CD1c-positive myeloid dendritic cell (primary cell): ENCODE data around the gene ADCY7.
A peak's percentile ranks its signal among the peaks of the same experiment; 100 is the strongest.

Source experiments
- DNase-seq: peaks from one replicate; pipeline ENCODE4 v3.0.0-alpha.2; 2016; ENCODE audit errors: extremely low spot score

The ADCY7 gene

DNA sequence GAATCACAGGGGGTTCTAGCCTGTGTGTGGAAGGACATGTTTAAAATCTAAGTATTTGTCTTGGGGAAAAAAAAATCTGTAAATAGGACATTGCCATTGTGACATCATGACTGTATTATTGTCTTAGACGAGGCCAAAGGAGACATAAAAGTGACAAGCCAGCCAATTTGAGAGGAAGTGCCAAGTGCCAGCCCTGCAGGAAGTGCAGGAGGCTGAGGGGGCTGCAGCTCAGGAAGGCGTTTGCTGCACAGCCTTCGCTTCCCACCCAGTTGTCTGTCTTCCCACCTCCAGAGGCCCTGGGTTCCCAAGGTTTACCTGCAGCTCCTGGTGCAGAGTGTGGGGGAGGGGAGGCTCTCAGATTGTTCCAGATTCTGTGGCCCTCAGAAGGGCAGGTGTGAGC, 1.3 kb downstream of the ADCY7 start:
- peak; percentile 63 for DNase-seq

DNA sequence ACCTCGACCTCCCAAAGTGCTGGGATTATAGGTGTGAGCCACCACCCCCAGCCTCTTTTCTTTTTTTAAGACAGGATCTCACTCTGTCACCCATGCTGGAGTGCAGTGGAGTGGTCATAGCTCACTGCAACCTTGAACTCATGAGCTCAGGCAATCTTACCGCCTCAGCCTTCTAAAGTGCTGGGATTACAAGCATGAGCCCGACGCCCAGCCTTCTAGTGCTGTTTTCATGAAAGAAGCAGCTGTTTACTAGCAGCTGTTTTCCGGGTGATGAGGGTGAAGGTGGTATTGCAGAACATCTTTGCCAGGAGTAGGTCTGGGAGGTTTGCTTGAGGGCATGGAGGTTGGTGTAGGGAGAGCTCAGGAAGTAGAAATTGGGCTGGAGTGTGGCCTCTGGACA, 2.0 kb downstream of the ADCY7 start:
- no peak for DNase-seq

DNA sequence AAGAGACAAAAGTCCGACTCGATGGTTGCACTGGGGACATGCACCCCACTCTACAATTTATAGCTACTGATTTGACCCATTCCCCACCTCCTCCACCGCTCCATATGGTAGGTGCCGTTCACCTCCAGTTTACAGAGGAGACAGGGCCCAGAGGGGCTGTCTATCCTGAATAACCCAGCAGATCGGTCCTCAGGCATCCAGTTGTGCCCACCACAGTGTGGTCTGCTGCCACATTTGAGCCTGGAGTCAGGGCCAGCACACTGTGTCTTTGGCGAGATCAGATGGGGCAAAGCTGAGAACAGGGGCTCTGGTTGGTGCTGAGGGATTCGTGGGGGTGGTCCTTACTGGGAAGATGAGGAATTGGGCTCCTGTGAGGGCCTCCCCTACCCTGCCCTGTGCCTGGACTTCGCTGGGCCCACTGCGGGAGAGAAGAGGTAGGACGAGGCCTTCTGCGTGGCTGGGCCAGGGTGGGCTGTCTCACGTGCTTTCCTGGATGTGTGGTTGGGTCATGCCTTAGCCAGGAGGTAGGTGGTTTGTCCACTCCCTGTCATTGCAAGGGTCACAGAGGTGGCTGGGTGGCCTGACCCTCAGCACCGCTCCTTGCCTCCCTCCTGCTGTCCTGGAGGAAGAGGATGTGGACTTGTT, 2.8 kb downstream of the ADCY7 start:
- no peak for DNase-seq

DNA sequence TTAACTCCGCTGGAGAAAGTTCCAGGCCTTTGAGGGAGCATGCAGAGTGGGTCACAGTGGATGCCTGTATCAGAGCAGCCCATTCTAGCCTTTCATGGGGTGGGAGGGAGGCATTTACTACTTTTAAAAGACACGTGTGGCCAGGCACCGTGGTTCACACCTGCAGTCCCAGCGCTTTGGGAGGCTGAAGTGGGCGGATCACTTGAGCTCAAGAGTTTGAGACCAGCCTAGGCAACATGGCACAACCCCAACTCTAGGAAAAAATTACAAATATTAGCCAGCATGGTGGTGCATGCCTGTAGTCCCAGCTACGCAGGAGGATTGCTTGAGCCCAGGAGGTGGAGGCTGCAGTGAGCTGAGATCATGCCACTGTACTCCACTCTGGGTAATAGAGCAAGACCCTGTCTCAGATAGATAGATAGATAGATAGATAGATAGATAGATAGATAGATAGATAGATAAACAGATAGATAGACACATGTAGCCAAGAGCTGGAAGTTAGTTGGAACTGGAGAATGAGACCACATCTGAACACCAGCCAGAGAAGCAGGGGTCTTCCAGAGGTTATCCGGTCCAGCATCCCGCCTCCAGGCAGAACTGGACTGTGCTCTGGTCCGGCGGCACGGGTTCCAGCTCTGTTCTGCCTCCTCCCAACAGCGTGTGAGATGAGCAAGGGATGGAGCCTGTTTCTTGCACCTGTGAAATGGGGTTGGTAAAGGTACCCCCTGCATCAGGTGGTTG, 3.6 kb downstream of the ADCY7 start:
- DNase-seq = no peak

DNA sequence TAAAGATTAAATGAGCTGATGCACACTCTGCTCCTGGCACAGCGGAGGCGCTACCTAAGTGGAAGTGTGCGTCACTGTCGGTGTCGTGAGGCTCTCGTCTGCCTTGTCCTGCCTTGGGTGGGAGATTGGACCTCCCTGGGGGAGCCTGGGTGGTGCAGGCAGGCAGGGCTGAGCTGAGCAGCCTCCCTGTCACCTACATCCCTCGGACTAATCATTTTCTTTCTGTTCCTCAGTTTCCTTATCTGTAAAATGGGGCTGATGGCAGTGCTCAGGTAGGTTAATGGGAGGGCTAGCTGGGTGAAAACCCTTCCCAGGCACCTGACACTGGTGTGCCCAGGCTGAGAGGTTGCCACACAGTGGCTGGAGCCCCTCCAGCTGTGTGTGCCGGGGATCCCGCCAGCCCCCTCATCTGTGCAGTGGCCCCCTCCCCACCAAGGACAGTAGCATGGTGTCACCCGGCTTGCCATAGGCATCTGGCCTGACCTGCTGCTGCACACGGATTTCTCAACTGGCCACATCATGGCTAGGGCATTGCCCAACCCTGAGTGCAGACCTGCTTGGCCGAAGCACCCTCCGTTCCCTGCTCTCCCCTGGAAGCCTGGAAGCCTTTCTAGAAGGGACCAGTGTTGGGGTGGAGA, 4.3 kb downstream of the ADCY7 start:
- no peak for DNase-seq

DNA sequence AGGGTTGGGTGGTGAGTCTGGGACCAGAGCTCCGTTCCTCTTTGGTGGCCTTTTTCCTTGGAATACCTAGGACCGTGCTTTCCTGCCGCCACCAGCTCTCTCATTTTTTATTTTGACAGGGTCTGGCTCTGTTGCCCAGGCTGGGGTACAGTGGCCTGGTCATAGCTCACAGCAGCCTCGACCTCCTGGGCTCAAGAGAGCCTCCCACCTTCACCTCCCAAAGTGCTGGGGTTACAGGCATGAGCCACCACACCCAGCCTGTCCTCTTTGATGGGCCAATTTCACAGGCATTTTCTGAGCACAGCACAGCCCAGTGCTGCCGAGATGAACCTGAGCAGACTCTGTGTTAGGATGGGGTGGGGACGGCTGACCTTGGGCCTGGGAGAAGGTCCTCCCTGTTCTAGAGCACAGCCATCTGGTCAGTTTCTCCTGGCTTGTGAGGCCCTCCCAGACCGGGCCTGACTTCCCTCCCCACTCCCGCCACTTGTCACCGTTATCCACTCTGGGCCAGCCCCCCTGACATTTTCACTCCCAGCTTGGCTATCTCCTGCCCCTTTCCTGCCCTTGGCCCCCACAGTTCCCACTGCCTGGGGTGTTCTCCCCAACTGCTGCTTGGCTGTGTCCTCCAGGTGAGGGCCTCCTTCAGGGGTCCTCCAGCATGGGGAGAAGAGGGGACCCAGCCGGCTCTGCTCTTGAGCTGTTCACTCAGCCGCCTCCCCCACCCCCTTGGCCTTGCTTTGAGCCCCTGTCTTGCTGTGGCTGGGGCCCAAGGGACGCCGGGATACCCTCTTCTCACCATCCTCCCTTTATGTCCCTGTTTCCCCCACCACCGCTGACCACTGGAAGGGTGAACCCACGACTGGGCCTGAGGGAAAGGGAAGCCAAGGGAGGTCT, 5.0 kb downstream of the ADCY7 start:
- no peak for DNase-seq

DNA sequence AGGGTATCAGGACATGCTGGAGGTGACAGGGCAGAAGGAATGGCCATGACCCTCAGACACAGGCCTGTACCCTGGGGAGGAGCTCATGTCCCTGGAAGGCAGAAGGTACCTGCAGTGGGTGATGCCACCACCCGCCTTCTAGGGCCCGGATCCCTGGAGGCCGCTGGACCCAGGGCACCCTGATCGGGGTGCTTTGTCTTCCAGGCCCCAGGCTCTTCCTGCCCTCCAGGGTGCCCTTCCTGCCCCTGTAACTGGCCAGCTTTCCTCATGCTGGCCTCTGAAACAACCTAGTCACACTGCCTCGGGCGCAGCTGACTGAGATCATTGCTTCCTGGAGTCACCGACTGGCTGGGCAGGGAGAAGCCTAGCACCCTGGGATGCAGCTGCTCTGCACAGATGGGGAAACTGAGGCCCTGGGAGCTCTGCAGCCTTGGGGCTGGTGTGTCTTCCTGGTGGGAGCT, 5.8 kb downstream of the ADCY7 start:
- no peak for DNase-seq

DNA sequence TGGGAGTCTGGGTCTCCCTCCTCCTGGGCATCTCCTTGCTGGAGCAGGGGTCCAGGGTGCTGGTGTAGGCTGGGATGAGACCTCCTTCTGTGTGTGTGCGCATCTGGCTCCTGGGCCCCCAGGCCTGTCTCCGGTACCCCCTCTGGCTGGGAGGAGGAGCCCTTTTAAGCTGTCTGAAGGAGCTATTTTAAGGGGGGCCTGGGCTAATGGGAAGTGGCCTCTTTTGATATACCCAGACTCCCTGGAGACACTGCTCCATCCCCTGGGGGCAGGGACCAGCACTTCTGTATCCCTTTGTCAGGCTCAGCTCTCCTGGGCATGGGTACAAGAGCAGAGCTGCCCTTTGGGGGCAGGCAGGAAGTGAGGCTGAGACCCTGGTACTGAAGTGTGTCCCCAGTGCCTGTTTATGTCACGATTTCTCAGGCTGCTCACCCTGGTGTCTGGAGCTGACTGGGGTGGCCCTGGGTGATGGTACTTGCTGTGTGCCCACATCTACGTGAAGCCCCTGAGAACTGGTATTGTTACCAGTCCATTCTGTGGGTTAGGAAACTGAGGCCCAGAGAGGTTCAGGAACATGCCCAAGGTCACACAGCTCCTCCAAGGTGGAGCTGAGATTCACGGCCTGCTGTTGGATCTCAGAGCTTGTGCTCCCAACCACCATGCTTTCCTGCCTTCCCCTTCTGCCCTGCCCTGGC, 6.5 kb downstream of the ADCY7 start:
- no peak for DNase-seq

DNA sequence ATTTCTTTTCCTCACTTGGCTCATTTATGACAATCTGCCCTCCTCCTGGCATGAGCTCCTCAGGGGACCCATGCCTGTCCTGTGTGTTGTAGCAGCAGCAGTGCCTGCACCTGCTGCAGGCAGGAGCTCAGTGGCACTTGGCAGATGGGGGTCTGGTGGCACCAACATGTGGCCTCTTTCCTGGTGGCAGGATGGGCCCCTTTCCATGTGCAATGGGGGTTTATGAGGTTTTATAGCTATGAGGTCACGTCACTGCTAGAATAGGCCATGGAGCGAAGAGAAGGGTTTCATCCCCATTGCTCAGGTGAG, 7.0 kb downstream of the ADCY7 start:
- no peak for DNase-seq

DNA sequence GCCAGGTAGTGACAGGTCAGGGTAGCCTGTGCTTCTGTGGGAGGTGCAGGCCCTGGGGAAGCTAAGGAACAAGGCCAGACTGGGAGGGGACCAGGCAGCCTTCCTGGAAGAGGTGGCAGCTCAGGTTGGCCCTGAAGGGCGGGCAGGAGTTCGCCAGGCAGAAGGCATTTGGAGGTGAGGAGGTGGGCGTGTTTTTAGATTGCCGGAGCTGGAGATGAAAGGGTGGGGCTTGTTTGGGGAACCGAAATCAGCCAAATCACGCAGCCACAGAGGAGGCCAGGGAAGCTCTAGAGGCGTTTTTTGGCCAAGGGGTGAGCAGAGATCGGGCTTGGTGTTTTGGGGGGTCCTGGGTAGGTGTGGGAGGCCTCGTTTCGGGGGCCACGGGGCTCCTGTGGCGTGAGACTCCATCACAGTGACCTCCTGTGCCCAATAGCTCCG, 7.6 kb downstream of the ADCY7 start:
- DNase-seq = peak; percentile 90

DNA sequence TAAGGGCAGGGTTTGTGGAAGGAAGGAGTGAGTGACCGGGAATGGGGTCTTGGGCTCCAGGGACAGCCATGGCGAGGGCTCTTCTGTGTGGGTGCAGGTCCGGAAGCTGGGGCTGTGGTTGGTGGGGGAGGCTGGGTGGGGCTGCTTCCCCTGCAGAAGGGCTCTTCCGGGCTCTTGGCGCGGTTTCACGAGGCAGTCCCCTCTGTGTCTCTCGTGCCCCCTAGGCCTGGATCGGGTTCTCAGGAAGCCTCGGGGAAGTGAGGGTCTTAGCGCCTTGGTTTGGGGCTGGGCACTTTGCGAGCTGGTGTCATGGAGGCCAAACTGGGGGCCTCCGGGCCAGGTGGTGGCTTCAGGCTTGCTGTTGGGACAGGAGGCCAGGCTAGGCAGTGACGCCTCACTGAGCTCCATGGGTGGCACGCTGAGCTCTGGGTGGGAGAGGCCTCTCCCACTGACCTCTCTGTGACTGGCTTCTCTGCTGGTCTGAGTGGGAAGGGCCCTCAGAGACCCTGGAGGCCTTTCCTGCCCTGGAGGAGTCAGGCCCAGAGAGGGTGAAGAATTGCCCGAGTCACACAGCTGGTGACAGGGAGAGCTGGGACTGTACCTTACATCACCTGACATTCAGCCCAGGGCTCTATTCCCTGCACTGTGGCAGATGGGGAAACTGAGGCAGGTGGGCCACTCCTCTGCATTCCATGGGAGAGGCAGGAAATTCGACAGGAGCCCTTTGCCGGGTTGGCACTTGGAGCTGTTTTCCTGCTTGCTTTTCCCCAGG, 8.2 kb downstream of the ADCY7 start:
- DNase-seq = peak; percentile 69

DNA sequence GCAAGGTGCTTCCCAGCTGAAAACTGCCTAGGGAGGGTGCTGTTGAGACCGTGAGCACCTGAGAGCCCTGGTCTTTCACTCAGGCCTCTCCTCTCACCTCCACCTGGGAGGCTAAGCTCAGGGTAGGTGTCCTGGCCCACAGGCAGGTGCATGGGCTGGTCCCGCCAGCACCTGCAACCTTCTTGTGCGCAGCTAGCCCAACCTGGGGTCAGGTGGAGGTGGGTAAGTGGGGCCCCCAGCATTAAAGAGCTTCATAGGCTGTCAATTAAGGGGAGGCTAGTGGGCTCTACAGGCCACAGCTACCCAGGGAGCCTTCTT, 8.7 kb downstream of the ADCY7 start:
- no peak for DNase-seq

DNA sequence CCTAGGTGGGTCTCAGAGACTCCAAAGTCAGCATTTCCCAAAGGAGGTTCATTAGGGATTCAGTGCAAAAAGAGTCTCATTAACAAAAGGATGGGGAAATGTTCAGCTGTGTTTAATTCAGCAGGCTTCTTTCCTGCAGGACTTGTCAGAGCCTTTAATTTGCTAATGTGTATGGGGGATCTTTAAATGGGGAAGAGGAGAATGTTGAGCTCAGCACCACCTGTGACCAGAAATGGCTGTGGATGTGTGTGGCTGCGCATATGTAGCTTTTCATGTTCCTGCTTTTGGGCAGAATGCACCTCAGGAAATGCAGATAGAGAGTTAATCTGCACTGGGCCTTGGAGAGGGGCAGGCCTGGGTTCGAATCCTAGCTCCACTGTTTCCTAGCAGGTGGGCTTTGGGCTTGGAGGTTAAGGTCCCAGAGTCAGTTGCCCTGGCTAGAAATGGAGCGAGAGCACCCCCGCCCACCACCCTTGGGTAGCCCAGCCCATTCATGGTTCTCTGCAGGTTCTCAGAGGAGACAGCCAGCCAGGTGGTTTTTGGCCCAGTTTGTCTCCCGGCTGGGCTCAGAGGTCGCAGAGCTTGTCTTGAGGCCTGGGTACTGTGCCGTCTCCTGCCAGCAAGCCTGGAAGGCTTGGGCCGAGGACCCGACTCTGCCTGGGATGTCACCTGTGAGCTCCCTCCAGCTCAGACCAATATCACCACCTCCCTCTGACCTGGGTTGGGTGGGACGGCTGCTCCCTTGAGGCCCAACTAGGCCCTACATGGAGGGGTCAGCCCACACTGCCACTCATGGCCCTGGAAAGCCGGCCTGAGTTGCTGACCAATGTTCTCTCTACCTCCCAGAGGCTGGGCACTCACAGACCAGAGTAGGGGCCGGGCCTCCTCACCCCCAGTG, 9.3 kb downstream of the ADCY7 start:
- DNase-seq = peak; percentile 42

DNA sequence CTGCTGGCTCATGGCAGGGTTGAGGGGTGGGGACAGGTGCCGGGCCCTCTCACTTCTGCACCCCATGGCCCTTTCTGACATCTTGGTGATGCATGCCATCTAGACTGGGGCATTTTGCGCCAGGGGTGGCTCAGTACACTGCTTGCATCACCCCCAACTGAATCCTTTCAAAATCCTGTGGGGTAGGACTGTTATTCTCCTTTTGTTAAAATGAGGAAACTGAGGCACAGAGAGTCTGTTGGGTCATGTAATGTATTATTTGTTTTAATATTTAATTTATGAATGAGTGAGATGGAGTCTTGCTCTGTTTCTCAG, 9.9 kb downstream of the ADCY7 start:
- peak; percentile 30 for DNase-seq

DNA sequence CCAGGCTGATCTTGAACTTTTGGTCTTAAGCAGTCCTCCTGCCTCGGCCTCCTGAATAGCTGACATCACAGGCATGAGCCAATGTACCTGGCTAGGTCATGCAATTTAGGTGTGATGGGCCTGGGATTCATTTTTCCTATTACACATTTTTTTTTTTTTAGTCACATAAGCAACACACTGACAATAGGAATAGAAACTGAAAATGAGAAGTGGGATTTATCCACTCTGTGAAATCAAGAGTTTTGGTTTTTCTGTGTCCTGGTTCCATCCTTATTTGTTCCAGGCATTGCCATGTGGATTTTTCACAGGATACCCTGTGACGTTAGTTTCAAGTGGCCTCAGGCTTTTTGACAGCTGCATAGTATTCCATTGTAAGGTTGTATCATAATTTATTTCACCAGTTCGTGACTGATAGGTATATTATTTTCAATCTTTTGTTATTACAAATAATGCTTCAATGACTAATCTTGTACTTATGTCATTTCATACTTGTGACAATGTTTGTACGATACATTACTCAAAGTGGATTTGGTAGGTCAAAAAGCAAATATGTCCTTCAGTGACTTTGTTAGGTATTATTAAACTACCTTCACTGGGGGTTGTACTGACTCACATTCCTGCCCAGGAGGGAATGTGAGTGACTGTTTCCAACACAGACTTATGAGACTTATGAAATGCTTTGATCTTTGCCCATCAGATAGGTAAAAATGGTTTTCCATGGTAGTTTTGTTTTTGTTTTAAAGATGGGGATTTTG, 10.6 kb downstream of the ADCY7 start:
- DNase-seq = peak; percentile 81

DNA sequence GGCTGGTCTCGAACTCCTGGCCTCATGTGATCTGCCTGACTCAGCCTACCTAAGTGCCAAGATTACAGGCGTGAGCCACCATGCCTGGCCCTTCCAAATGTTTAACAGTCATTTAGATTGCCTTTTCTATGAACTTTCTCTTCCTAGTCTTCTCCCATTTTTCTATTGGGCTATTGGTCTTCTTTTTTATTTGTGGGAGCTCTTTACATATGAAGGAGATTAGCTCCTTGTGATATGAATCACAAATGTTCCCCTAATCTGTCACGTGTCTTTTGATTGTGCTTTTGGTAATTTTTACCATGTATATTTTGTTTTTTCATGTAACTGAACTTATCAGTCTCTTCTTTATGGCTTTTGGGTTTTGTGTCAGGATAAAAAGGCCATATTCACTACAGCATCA, 11.9 kb downstream of the ADCY7 start:
- no peak for DNase-seq

DNA sequence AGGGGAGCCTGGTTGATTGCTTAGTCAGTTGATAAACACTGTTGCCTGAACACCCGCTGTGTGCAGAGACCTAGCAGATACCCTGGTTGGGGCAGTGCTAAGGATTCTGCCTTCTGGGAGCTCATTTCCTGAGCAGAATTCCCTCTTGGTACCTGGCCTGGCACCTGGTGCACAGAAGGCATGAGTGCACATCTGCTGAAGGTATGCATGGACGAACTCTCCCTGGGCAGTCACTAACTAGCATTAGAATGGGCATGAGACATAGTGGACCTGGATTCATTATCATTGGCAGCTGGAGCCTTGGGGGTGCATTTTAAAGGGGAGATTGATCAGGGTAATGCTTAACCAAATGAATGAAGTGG, 13.1 kb downstream of the ADCY7 start:
- DNase-seq = no peak

DNA sequence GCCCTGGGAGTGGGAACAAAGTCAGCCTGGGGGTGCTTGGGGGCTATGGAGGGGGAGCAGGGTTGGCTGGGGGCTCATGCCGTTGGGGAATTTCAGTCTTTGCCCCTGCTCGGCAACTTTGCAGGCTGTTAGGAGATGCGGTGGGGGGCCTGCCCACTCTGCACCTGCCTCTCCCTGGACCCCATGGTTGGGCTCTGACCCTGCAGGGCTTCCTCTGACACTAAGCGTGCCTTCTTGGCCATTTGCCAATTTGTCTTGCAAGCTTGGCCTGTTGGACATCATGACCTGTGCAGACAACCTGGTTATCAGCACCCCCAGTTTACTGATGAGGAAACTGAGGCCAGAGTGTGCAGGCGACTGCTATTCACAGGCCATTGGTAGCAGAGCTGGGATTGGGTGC, 14.6 kb downstream of the ADCY7 start:
- no peak for DNase-seq

DNA sequence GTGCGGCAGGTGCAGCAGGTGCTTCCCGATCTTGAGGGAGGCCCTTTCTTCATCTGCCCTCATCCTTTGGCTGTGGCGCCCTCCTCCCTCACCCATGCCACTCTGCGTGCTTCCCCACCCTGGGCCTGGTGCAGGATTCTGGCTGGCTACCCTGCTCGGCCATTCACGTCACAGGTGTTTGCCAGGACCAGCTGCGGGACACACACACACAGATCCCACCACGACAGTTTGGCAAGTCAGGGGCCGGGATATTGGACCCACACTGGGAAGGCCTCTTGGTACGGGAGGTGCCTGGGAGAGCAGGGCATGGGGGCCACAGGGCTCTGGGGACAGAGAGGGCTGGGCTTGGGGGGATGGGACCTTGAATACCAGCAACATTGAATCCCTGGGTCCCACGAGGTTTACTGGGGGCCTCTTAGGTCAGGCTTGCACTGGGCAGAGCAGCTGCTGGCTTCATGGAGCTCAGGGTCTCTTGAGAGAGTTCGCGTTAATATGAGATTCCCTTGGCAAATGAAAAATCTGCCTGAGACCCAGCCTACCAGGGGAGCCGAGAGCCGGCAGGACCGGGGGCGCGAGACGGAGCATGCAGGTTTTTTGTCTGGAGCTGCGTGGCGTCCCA, 15.1 kb downstream of the ADCY7 start:
- DNase-seq = no peak
